Skin of body (tissue), 3 donors: Measurements from ENCODE around the gene SLC25A13. TPM values are rescaled to one million over a fixed set of nuclear protein-coding genes. Genes with fewer than 3 reads are reported as not detected.

Experiments
- DNase-seq: peaks from one replicate; lab custom pipeline; 2025; lab: John Stamatoyannopoulos, UW
- small RNA-seq: library from RNA; depleted of rRNA; stranded (forward); fragments of <200 nt; gene quantifications from one replicate; pipeline ENCODE3, GENCODE V24; 2014; ENCODE audit warnings: low replicate concordance
- total RNA-seq: library from RNA; depleted of rRNA; stranded (reverse); fragments of >200 nt; gene quantifications from one replicate; pipeline ENCODE4 v1.2.3, GENCODE V29; 2014

SLC25A13 gene
- total RNA-seq, 1 donor from 2014 or later = 15.7 TPM

- DNase-seq = no peak
These were observed 221.2 kb downstream of the SLC25A13 start for GRCh38 chr7:96100737-96101136.

DNA sequence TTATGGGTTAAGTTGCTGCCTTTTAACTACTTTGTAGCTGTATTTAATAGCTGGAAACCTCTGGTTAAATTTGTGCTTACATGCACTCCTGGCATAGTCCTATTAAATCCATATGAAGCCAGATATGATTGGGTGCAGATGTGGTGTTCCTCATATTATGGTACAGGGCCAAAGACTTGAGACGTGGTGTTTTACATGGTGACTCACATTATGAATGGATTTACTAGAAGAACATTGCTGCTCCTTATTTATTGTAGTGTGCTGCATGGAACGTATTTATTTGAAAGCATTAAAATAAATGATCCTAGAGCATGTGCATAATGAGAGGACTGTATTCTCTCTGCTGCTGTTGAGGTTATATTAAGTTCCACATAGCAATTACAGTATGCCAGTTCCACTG lies 224.1 kb downstream of the SLC25A13 start:
- DNase-seq = peak; percentile 86

DNA sequence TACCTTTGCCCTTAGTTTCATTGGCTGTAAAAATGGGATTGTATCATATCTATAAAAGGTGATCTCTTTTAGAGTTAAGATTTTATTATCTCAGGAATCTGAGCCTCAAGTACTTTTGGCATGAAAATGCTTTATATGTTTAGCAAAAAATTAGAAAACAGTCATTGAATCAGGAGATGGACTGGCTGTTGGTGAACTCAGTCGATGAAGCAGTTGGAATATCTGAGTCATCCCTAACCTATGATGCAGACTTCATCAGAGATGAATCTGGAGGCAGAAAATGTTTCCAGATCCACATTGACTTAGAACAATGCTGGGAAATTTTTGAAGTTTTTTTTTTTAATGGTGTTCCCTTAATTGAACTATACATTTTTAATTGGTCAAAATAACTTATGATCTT lies 228.5 kb downstream of the SLC25A13 start:
- no peak for DNase-seq

- DNase-seq = no peak
These were observed 231.1 kb downstream of the SLC25A13 start for GRCh38 chr7:96090756-96091155.

- DNase-seq = no peak
These were observed 232.4 kb downstream of the SLC25A13 start for GRCh38 chr7:96089511-96089910.

DNA sequence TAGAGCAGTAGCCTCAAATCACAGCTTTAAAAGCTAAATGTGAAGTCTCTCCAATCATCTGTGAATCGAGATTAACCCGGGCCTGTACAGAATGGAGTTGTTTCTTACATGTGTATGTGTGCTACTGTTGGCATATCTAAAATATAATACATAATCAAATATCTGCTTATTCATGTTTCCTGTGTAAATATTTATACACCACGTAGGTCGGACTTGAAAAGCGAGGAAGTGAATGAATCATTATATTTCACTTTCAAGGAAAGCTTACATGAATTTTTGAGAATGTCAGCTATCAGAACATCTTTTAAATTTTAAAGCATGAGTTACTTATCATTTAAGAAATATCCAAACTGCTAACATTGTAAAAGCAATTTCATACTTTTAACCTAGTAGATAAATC lies 233.3 kb downstream of the SLC25A13 start:
- no peak for DNase-seq

GRCh38 chr7:96085953-96086352 lies 235.9 kb downstream of the SLC25A13 start:
- DNase-seq = no peak

DNA sequence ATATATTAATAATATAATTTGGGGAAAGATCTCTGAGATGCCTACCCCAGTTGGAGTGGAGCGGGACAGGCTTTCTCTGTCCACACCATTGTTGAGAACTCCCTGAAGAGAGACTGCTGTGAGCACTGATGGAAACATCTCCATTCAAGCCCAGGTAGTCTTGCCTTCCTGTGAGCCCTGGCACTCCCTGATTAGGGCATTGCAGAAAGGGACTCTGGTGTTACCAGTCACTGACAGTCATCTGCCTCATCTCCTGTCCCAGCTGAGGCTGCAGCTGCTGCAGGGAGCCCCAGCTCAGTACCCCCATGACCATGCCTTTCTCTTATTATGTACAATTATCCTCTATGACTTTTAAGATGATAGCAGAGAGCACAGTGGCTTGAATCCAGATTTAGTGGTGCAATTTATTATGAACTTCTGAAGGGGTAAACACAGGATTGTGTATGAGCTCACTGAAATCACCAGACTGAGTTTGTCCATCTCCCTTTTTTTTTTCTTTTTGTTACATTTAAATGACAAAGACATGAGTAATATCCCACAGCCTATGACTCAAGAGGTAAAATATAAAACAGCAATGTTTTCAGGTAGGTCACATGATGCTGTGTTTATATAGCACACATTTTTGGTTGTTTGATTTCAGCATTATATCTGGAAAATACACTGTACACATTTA lies 236.9 kb downstream of the SLC25A13 start:
- DNase-seq = no peak

GRCh38 chr7:96080027-96080426 lies 241.9 kb downstream of the SLC25A13 start:
- DNase-seq = no peak

- no peak for DNase-seq
These were observed 245.6 kb downstream of the SLC25A13 start for GRCh38 chr7:96076350-96076707.

DNA sequence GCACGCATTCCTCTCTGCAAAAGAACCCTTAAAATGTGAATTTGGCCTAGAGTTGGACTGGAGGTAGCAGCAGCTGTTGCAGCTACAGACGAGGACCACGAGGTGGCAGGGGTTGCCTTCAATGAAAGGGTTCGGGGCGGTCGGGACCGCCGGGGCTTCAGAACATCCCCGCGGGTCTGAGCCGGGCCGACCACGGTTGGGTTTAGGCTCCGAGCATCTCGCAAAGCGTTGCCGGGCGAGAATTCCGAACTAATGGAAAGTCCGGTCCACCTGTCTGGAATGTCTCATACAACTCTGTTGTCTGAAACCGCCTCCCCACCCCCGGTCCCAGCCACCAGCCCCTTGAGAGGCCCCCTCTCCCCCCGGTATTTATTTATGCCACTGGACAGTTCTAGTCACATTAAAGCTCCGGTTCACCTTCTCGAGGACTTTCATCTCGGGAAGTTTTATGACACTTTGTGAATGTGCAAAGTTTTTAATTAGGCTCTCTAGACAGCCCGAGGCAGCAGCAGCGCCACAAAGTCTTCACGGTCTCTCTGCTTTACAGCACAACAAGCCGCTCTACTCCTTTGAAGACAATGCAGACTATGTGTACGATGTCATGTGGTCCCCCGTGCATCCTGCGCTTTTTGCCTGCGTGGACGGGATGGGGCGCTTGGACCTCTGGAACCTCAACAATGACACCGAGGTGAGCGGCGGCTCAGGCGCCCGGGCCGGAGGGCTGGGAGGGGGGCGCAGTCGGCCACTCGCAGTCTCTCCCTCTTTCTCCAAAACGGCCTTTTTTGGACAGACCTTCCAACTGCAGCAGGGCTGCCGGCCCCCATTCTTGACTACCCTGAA lies 246.2 kb downstream of the SLC25A13 start:
- peak; percentile 23 for DNase-seq

DNA sequence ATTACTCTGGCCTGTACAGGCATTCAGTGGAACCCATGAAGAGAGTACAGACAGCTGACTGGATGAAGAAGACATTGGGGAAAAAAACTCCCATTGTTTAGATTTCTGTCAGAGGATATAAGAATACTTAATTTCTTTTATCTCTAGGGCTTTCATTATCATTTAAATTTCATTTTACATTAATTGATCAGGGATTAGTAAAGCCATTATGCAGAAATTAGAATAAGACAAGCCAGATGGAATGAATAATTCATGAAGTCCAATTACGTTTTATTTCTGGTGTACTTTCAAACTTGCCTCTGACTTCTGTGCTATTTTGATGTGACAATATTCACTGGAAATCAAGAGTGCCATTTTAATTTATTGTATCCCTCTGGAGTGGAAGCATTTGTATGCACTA lies 247.0 kb downstream of the SLC25A13 start:
- DNase-seq = no peak

Small RNA genes within 50 kb of the gene (small RNA-seq; reads per million reads assigned to genes)
- gene AC084368.1 (not detected), gene MIR591 (not detected), gene RNU6-364P (not detected), gene RNU6-532P (not detected)
